ENCODE measurements around the gene DNAJA4.
"Not testable (repeated sequence)": the region's sequence is repeated elsewhere in the genome, so short reads cannot be mapped to it uniquely, and the experiment has no call there.

The DNAJA4 gene

GRCh38 chr15:78243491-78243941, 20.8 kb upstream of the DNAJA4 start:
- no peaks in the 10 kb centered on the region for H3K79me2 ChIP-seq (ENCODE audit: control insufficient read depth, low read length)
- H3F3A ChIP-seq (ENCODE audit: control insufficient read depth, insufficient read depth): no peaks in the 10 kb centered on the region
- H4K20me1 ChIP-seq (ENCODE audit: control insufficient read depth, insufficient read depth, low read depth, low read length): no peaks in the 10 kb centered on the region
- no peaks in the 10 kb centered on the region for H3K4me1 ChIP-seq (ENCODE audit: control insufficient read depth, low read length)
- H3K36me3 ChIP-seq (ENCODE audit: control insufficient read depth, low read length): no peaks in the 10 kb centered on the region
- H3K4me2 ChIP-seq (ENCODE audit: low read length): no peak overlapping the region
- no peak overlapping the region for H3K4me3 ChIP-seq (ENCODE audit: low read length)
- peaks cover 5% of the 10 kb centered on the region for H3K27me3 ChIP-seq (ENCODE audit: control insufficient read depth, low read length)
- TF ChIP-seq CTCF (IDR thresholded peaks at IDR 0.05; ENCODE audit: low read depth, low read length, poor library complexity, severe bottlenecking): no peak
- TF ChIP-seq EZH2phosphoT487 (IDR thresholded peaks at IDR 0.05; ENCODE audit: borderline replicate concordance, low read length): no peak
- H3K9me3 ChIP-seq (ENCODE audit: control insufficient read depth, insufficient read depth, low read length): no peaks in the 10 kb centered on the region
- H3K9me2 ChIP-seq (replicated peaks; ENCODE audit: control insufficient read depth, low read length): no peaks in the 10 kb centered on the region
- no peak overlapping the region for H3K27ac ChIP-seq (ENCODE audit: low read depth, low read length)

- no peaks in the 10 kb centered on the region for H3K4me1 ChIP-seq (ENCODE audit: control insufficient read depth, low read length)
- TF ChIP-seq EZH2phosphoT487 (IDR thresholded peaks at IDR 0.05; ENCODE audit: borderline replicate concordance, low read length): no peak
- no peak for TF ChIP-seq CTCF (IDR thresholded peaks at IDR 0.05; ENCODE audit: low read depth, low read length, poor library complexity, severe bottlenecking)
- H4K20me1 ChIP-seq (ENCODE audit: control insufficient read depth, insufficient read depth, low read depth, low read length): no peaks in the 10 kb centered on the region
- H3F3A ChIP-seq (ENCODE audit: control insufficient read depth, insufficient read depth): no peaks in the 10 kb centered on the region
- H3K9me2 ChIP-seq (replicated peaks; ENCODE audit: control insufficient read depth, low read length): no peaks in the 10 kb centered on the region
- H3K9me3 ChIP-seq (ENCODE audit: control insufficient read depth, insufficient read depth, low read length): no peaks in the 10 kb centered on the region
- no peak overlapping the region for H3K27ac ChIP-seq (ENCODE audit: low read depth, low read length)
- peaks cover 5% of the 10 kb centered on the region for H3K27me3 ChIP-seq (ENCODE audit: control insufficient read depth, low read length)
- H3K4me3 ChIP-seq (ENCODE audit: low read length): no peak overlapping the region
- H3K79me2 ChIP-seq (ENCODE audit: control insufficient read depth, low read length): no peaks in the 10 kb centered on the region
- H3K36me3 ChIP-seq (ENCODE audit: control insufficient read depth, low read length): no peaks in the 10 kb centered on the region
- H3K4me2 ChIP-seq (ENCODE audit: low read length): no peak overlapping the region
Measured at GRCh38 chr15:78244101-78244500, 20.3 kb upstream of the DNAJA4 start.

- Histone ChIP-seq H3K36me3 (ENCODE audit: control insufficient read depth, low read length) (no peaks in the 10 kb centered on the region), H3K4me3 (ENCODE audit: low read length) (no peak overlapping the region), H3K9me3 (ENCODE audit: control insufficient read depth, insufficient read depth, low read length) (no peaks in the 10 kb centered on the region), H3K27me3 (ENCODE audit: control insufficient read depth, low read length) (peaks cover 5% of the 10 kb centered on the region), H3F3A (ENCODE audit: control insufficient read depth, insufficient read depth) (no peaks in the 10 kb centered on the region), H3K27ac (ENCODE audit: low read depth, low read length) (no peak overlapping the region), H3K4me2 (ENCODE audit: low read length) (no peak overlapping the region), H3K4me1 (ENCODE audit: control insufficient read depth, low read length) (no peaks in the 10 kb centered on the region), H4K20me1 (ENCODE audit: control insufficient read depth, insufficient read depth, low read depth, low read length) (no peaks in the 10 kb centered on the region), H3K79me2 (ENCODE audit: control insufficient read depth, low read length) (no peaks in the 10 kb centered on the region), H3K9me2 (replicated peaks; ENCODE audit: control insufficient read depth, low read length) (no peaks in the 10 kb centered on the region)
- no peak for TF ChIP-seq CTCF (IDR thresholded peaks at IDR 0.05; ENCODE audit: low read depth, low read length, poor library complexity, severe bottlenecking)
- no peak for TF ChIP-seq EZH2phosphoT487 (IDR thresholded peaks at IDR 0.05; ENCODE audit: borderline replicate concordance, low read length)
Measured at GRCh38 chr15:78244893-78245292, 19.5 kb upstream of the DNAJA4 start.

DNA sequence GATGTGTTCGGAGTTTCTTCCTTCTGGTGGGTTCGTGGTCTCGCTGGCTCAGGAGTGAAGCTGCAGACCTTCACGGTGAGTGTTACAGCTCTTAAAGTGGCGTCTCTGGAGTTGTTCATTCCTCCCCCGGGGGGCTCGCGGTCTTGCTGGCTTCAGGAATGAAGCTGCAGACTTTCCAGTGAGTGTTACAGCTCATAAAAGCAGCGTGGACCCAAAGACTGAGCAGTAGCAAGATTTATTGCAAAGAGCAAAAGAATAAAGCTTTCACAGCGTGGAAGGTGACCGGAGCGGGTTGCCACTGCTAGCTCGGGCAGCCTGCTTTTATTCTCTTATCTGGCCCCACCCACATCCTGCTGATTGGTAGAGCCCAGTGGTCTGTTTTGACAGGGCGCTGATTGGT, 19.0 kb upstream of the DNAJA4 start:
- H3K9me3 ChIP-seq (ENCODE audit: control insufficient read depth, insufficient read depth, low read length); H3F3A ChIP-seq (ENCODE audit: control insufficient read depth, insufficient read depth); H3K4me3 ChIP-seq (ENCODE audit: low read length): not testable (repeated sequence)

DNA sequence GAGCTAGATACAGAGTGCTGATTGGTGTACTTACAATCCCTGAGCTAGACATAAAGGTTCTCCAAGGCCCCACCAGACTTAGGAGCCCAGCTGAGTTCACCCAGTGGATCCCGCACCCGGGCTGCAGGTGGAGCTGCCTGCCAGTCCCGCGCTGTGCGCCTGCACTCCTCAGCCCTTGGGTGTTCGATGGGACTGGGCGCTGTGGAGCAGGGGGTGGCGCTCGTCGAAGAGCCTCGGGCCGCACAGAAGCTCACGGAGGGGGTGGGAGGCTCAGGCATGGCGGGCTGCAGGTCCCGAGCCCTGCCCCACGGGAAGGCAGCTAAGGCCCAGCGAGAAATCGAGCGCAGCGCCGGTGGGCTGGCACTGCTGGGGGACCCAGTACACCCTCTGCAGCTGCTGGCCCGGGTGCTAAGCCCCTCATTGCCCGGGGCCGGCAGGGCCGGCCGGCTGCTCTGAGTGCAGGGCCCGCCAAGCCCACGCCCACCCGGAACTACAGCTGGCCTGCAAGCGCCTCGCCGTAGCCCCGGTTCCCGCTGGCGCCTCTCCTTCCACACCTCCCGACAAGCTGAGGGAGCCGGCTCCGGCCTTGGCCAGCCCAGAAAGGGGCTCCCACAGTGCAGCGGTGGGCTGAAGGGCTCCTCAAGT, 18.3 kb upstream of the DNAJA4 start:
- not testable (repeated sequence) for H3K36me3 ChIP-seq (ENCODE audit: control insufficient read depth, low read length); H3K4me2 ChIP-seq (ENCODE audit: low read length); H3K27ac ChIP-seq (ENCODE audit: low read depth, low read length); H3K9me2 ChIP-seq (replicated peaks; ENCODE audit: control insufficient read depth, low read length); H4K20me1 ChIP-seq (ENCODE audit: control insufficient read depth, insufficient read depth, low read depth, low read length); H3K4me1 ChIP-seq (ENCODE audit: control insufficient read depth, low read length); H3K27me3 ChIP-seq (ENCODE audit: control insufficient read depth, low read length); H3K9me3 ChIP-seq (ENCODE audit: control insufficient read depth, insufficient read depth, low read length); H3K4me3 ChIP-seq (ENCODE audit: low read length); H3F3A ChIP-seq (ENCODE audit: control insufficient read depth, insufficient read depth); H3K79me2 ChIP-seq (ENCODE audit: control insufficient read depth, low read length)

More for the DNA sequence above, 19.0 kb upstream of the DNAJA4 start:
- not testable (repeated sequence) for H4K20me1 ChIP-seq (ENCODE audit: control insufficient read depth, insufficient read depth, low read depth, low read length); H3K9me2 ChIP-seq (replicated peaks; ENCODE audit: control insufficient read depth, low read length); H3K27ac ChIP-seq (ENCODE audit: low read depth, low read length); H3K4me2 ChIP-seq (ENCODE audit: low read length); H3K79me2 ChIP-seq (ENCODE audit: control insufficient read depth, low read length); H3K27me3 ChIP-seq (ENCODE audit: control insufficient read depth, low read length); H3K36me3 ChIP-seq (ENCODE audit: control insufficient read depth, low read length); H3K4me1 ChIP-seq (ENCODE audit: control insufficient read depth, low read length)
